ENCODE data around the gene ATIC. TPM values are rescaled to one million over a fixed set of nuclear protein-coding genes. Genes with fewer than 3 reads are reported as not detected.

The ATIC gene
- total RNA-seq, 4 donors from 2014 or later, result 34.5 to 69.5 (median 41.3) TPM

DNA sequence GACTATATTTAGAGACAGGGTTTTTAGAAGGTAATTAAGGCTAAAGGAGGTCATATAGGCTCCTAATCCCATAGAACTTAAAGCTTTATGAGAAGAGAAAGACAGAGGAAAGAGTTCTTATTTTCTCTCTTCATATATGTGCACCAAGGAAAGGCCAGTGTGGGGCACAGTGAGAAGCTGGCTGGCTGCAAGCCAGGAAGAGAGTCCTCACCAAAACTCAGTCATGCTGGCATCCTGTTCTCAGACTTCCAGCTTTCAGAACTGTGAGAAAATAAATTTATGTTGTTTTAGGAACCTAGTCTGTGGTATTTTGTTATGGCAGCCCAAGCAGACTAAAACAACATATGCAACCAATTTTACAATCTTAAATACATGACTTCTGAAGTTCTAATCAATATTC lies 31.5 kb upstream of the ATIC start:
- no peaks in the 10 kb centered on the region for H3K4me1 ChIP-seq
- no peaks in the 10 kb centered on the region for H3K36me3 ChIP-seq
- no peak overlapping the region for H3K4me3 ChIP-seq
- H3K9me3 ChIP-seq, result no peaks in the 10 kb centered on the region
- no peak overlapping the region for H3K27ac ChIP-seq
- DNase-seq, result no peak
- H3K27me3 ChIP-seq, result no peaks in the 10 kb centered on the region
- TF ChIP-seq POLR2A (IDR thresholded peaks at IDR 0.05), result no peak
- TF ChIP-seq, protein P1, sequence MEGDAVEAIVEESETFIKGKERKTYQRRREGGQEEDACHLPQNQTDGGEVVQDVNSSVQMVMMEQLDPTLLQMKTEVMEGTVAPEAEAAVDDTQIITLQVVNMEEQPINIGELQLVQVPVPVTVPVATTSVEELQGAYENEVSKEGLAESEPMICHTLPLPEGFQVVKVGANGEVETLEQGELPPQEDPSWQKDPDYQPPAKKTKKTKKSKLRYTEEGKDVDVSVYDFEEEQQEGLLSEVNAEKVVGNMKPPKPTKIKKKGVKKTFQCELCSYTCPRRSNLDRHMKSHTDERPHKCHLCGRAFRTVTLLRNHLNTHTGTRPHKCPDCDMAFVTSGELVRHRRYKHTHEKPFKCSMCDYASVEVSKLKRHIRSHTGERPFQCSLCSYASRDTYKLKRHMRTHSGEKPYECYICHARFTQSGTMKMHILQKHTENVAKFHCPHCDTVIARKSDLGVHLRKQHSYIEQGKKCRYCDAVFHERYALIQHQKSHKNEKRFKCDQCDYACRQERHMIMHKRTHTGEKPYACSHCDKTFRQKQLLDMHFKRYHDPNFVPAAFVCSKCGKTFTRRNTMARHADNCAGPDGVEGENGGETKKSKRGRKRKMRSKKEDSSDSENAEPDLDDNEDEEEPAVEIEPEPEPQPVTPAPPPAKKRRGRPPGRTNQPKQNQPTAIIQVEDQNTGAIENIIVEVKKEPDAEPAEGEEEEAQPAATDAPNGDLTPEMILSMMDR (IDR thresholded peaks at IDR 0.05), result no peak

DNA sequence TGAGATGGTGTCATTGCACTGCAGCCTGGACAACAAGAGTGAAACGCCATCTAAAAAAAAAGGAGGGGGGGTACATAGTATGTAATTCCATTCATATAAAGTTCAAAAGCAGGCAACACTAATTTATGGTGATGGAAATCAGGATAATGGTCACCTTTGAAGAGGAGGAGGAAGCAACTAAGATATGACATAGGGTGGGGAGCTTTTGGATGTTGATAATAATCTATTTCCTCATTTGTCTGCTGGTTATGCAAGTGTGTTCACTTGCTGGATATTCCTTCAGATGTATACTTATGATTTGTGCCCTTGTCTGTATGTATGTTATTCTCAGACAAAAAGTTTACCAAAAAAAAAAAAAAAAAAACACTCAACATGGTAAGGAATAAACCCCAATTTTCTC lies 28.6 kb upstream of the ATIC start:
- Histone ChIP-seq H3K4me1 (no peaks in the 10 kb centered on the region), H3K27me3 (no peaks in the 10 kb centered on the region), H3K9me3 (no peaks in the 10 kb centered on the region), H3K36me3 (no peaks in the 10 kb centered on the region), H3K4me3 (no peak overlapping the region), H3K27ac (no peak overlapping the region)
- TF ChIP-seq POLR2A (IDR thresholded peaks at IDR 0.05), result no peak
- TF ChIP-seq, protein P1 (IDR thresholded peaks at IDR 0.05), result no peak
- DNase-seq, result no peak

DNA sequence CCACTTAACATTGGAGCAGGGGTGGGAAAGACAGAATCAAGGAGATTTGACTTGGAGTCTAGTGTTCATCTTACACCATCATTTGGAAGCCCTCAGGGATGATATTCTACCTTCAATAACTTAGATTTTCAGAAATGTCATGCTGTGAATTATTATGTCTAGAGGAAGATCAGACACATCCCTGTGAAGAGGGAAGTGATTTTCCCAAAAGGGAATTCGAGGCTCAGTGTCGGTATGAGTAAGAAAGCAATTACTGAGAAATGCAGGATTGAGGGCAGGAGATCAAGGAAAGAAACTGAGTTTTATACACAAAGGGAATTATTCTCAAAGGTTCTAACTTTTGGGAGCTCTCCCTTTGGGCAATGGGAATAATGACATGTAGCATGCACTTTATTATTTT lies 25.6 kb upstream of the ATIC start:
- no peak for TF ChIP-seq POLR2A (IDR thresholded peaks at IDR 0.05)
- TF ChIP-seq, protein P1 (IDR thresholded peaks at IDR 0.05), result no peak

DNA sequence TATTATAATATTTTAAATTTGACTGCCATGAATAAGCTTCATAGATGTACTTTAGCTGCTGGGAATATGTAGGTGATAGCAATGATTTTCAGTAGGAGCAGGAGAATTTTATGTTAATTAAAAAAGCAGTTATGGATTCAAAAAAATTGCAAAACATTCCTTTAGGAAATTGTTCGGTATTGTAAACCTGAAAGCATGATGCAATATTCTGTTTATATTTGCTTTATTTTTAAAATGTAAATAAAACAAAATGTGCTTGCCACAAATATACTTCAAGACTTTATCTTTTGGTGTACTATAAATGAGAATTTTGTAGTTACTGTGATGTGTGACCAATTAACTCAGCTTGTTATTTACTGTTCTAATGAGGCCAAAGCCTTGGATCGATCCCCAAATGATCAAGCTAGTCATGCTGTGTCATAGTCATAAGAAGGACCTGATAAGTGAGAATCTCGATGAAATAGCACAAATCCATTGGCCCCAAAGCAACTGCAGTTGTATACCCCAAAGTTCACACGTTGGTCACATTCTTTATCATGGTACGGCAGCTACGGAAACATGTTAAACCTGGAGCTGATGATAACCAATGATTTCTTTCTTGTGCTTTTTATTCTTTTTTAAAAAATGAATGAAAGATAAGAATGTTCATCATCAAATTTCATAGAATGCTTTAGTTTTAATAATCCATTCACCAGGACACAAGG lies 23.6 kb upstream of the ATIC start:
- no peaks in the 10 kb centered on the region for H3K27me3 ChIP-seq
- DNase-seq, result no peak
- TF ChIP-seq, protein P1 (IDR thresholded peaks at IDR 0.05), result no peak
- no peak for TF ChIP-seq POLR2A (IDR thresholded peaks at IDR 0.05)
- no peak overlapping the region for H3K27ac ChIP-seq
- H3K9me3 ChIP-seq, result no peaks in the 10 kb centered on the region
- no peak overlapping the region for H3K4me3 ChIP-seq
- no peaks in the 10 kb centered on the region for H3K4me1 ChIP-seq
- H3K36me3 ChIP-seq, result no peaks in the 10 kb centered on the region

More for the DNA sequence above, 25.6 kb upstream of the ATIC start:
- Histone ChIP-seq H3K27me3 (no peaks in the 10 kb centered on the region), H3K4me3 (no peak overlapping the region), H3K9me3 (no peaks in the 10 kb centered on the region), H3K36me3 (no peaks in the 10 kb centered on the region), H3K27ac (no peak overlapping the region), H3K4me1 (no peaks in the 10 kb centered on the region)
- no peak for DNase-seq

DNA sequence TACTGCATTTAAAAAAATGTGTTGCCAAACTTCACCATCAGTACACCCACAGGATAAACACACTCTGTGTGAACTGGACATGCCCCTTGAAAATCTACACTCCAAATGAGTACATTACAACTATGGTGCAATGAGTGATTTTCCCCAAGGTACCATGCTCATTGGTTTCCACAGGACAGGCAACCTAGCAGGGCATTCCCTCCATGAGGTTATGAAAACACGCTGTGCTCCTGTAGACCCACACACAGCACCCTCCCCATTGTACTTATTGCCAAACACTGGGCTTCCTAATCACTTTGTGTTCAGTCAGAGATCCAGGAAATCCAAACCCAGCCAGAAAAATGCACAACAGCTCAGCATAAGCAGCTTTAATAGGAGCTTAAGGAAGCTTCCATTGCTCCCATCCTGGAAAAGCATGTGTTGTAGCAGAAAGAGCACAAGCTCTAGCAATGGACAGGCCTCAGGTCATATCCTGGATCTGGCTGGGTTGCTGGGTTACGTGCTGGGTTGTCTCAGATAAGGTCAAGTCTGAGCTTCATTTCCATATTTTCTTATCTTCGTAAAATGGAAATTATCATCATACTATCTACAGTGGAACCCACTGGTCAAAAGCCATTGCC lies 20.8 kb upstream of the ATIC start:
- no peak overlapping the region for H3K4me3 ChIP-seq
- H3K36me3 ChIP-seq, result no peaks in the 10 kb centered on the region
- TF ChIP-seq, protein P1 (IDR thresholded peaks at IDR 0.05), result no peak
- TF ChIP-seq POLR2A (IDR thresholded peaks at IDR 0.05), result no peak
- no peak for DNase-seq
- H3K27me3 ChIP-seq, result no peaks in the 10 kb centered on the region
- no peaks in the 10 kb centered on the region for H3K9me3 ChIP-seq
- H3K4me1 ChIP-seq, result no peaks in the 10 kb centered on the region
- no peak overlapping the region for H3K27ac ChIP-seq

Data from Peyer's patch (tissue), 4 donors.